Daoy (cell line): ENCODE results near the gene PRRT4. TPM values are rescaled to one million over a fixed set of nuclear protein-coding genes. Genes with fewer than 3 reads are reported as not detected.

Experiments used
- DNase-seq: peaks from one replicate; pipeline ENCODE4 v3.0.0-alpha.2; 2015; ENCODE audit warnings: low read depth
- total RNA-seq: library from RNA; depleted of rRNA; stranded (reverse); fragments of >200 nt; shearing (Covaris generic); gene quantifications from 2 replicates; pipeline ENCODE4 v1.2.3, GENCODE V29; 2014

The PRRT4 gene
- total RNA-seq, 1 experiment from 2014 or later = not detected

- DNase-seq = peak; percentile 74
Measured at GRCh38 chr7:128347647-128348097, 13.8 kb downstream of the PRRT4 start.

- no peak for DNase-seq
Measured at GRCh38 chr7:128344431-128344774, 17.1 kb downstream of the PRRT4 start.

- peak; percentile 98 for DNase-seq
Measured at GRCh38 chr7:128343554-128344430, 17.7 kb downstream of the PRRT4 start, which contains the start of gene RBM28. TSS of gene RBM28 (minus strand) at chr7:128343908. CDS start at chr7:128343793, 115 bp downstream.

- DNase-seq = no peak
Measured at GRCh38 chr7:128341733-128342132, 19.8 kb downstream of the PRRT4 start.

GRCh38 chr7:128335730-128336129 lies 25.8 kb downstream of the PRRT4 start:
- no peak for DNase-seq

- DNase-seq = no peak
Measured at GRCh38 chr7:128324368-128324680, 37.2 kb downstream of the PRRT4 start.

GRCh38 chr7:128323459-128324367 lies 37.8 kb downstream of the PRRT4 start:
- no peak for DNase-seq

- no peak for DNase-seq
Measured at GRCh38 chr7:128323040-128323439, 38.5 kb downstream of the PRRT4 start.

- DNase-seq = peak; percentile 39
Measured at GRCh38 chr7:128322040-128322643, 39.3 kb downstream of the PRRT4 start.

- no peak for DNase-seq
Measured at GRCh38 chr7:128321044-128321422, 40.5 kb downstream of the PRRT4 start.

GRCh38 chr7:128318691-128319090 lies 42.8 kb downstream of the PRRT4 start:
- DNase-seq = no peak

GRCh38 chr7:128311013-128311412 lies 50.5 kb downstream of the PRRT4 start:
- DNase-seq = no peak

- DNase-seq = no peak
Measured at GRCh38 chr7:128310499-128310898, 51.0 kb downstream of the PRRT4 start.

- no peak for DNase-seq
Measured at GRCh38 chr7:128309976-128310375, 51.5 kb downstream of the PRRT4 start.

GRCh38 chr7:128309124-128309523 lies 52.4 kb downstream of the PRRT4 start:
- no peak for DNase-seq

GRCh38 chr7:128307061-128307460 lies 54.4 kb downstream of the PRRT4 start:
- no peak for DNase-seq

GRCh38 chr7:128304212-128304611 lies 57.3 kb downstream of the PRRT4 start:
- DNase-seq = no peak

GRCh38 chr7:128303643-128304042 lies 57.8 kb downstream of the PRRT4 start:
- DNase-seq = no peak

GRCh38 chr7:128303133-128303532 lies 58.4 kb downstream of the PRRT4 start:
- DNase-seq = no peak

GRCh38 chr7:128302139-128302538 lies 59.4 kb downstream of the PRRT4 start:
- DNase-seq = no peak
